ENCODE results near the gene VCAN.
A peak's percentile ranks its signal among the peaks of the same experiment; 100 is the strongest.

Gene VCAN

GRCh38 chr5:83540105-83540504, 68.6 kb downstream of the VCAN start:
- FAIRE-seq, result no peak

- FAIRE-seq, result no peak
These were observed 69.2 kb downstream of the VCAN start for GRCh38 chr5:83540783-83541182.

GRCh38 chr5:83542839-83543238, 71.3 kb downstream of the VCAN start:
- no peak for FAIRE-seq

- FAIRE-seq, result no peak
These were observed 72.4 kb downstream of the VCAN start for GRCh38 chr5:83543898-83544297.

- FAIRE-seq, result no peak
These were observed 75.6 kb downstream of the VCAN start for GRCh38 chr5:83547161-83547560.

GRCh38 chr5:83547889-83548288, 76.3 kb downstream of the VCAN start:
- FAIRE-seq, result no peak

- FAIRE-seq, result no peak
These were observed 77.0 kb downstream of the VCAN start for GRCh38 chr5:83548581-83548980.

- no peak for FAIRE-seq
These were observed 77.5 kb downstream of the VCAN start for GRCh38 chr5:83549076-83549475.

GRCh38 chr5:83549674-83550073, 78.1 kb downstream of the VCAN start:
- FAIRE-seq, result no peak

GRCh38 chr5:83551821-83552220, 80.3 kb downstream of the VCAN start:
- no peak for FAIRE-seq

GRCh38 chr5:83552275-83552674, 80.7 kb downstream of the VCAN start:
- no peak for FAIRE-seq

- no peak for FAIRE-seq
These were observed 81.5 kb downstream of the VCAN start for GRCh38 chr5:83553000-83553486.

- FAIRE-seq, result no peak
These were observed 82.6 kb downstream of the VCAN start for GRCh38 chr5:83554133-83554532.

- FAIRE-seq, result no peak
These were observed 83.1 kb downstream of the VCAN start for GRCh38 chr5:83554686-83555085.

GRCh38 chr5:83555263-83555662, 83.7 kb downstream of the VCAN start:
- FAIRE-seq, result no peak

- FAIRE-seq, result no peak
These were observed 84.6 kb downstream of the VCAN start for GRCh38 chr5:83556190-83556589.

GRCh38 chr5:83559118-83559785, 87.7 kb downstream of the VCAN start:
- no peak for FAIRE-seq

GRCh38 chr5:83562071-83562606, 90.6 kb downstream of the VCAN start:
- no peak for FAIRE-seq

- no peak for FAIRE-seq
These were observed 91.4 kb downstream of the VCAN start for GRCh38 chr5:83562791-83563557.

- peak; percentile 21 for FAIRE-seq
These were observed 92.1 kb downstream of the VCAN start for GRCh38 chr5:83563631-83564030.

- FAIRE-seq, result peak; percentile 99
These were observed 92.7 kb downstream of the VCAN start for GRCh38 chr5:83564069-83564749.

- no peak for FAIRE-seq
These were observed 96.2 kb downstream of the VCAN start for GRCh38 chr5:83567741-83568140.

- no peak for FAIRE-seq
These were observed 96.6 kb downstream of the VCAN start for GRCh38 chr5:83568186-83568585.

GRCh38 chr5:83570916-83571315, 99.4 kb downstream of the VCAN start:
- FAIRE-seq, result no peak

Measured in islet of Langerhans (tissue), 1 donor.